ENCODE data around the gene PIGL.

The PIGL gene

GRCh38 chr17:16339402-16339801, 122.4 kb downstream of the PIGL start:
- no peak overlapping the region for H3K27ac ChIP-seq
- peaks cover 0 to 19% (median 10%) of the 10 kb centered on the region in 11 experiments; a peak in 11 of 22 replicates for H3K36me3 ChIP-seq
- H3K9ac ChIP-seq = no peak overlapping the region
- no peaks in the 10 kb centered on the region for H3K9me3 ChIP-seq (replicated peaks in 1 of 11)
- no peak overlapping the region for H3K4me3 ChIP-seq
- H4K20me1 ChIP-seq = no peaks in the 10 kb centered on the region
- H3K4me2 ChIP-seq = no peak overlapping the region
- no peak for TF ChIP-seq Cebpa-rat (IDR thresholded peaks at IDR 0.05)
- no peaks in the 10 kb centered on the region for H3K27me3 ChIP-seq
- no peaks in the 10 kb centered on the region for H3K4me1 ChIP-seq

- no peak for TF ChIP-seq Cebpa-rat (IDR thresholded peaks at IDR 0.05)
- Histone ChIP-seq H3K36me3 (peaks cover 0 to 20% (median 13%) of the 10 kb centered on the region in 11 experiments; a peak in 11 of 22 replicates), H3K9me3 (replicated peaks in 1 of 11) (no peaks in the 10 kb centered on the region), H3K4me1 (no peaks in the 10 kb centered on the region), H4K20me1 (no peaks in the 10 kb centered on the region), H3K27me3 (no peaks in the 10 kb centered on the region), H3K27ac (no peak overlapping the region), H3K4me3 (no peak overlapping the region), H3K9ac (no peak overlapping the region), H3K4me2 (no peak overlapping the region)
These were observed 122.9 kb downstream of the PIGL start for GRCh38 chr17:16339959-16340358.

- no peaks in the 10 kb centered on the region for H3K4me1 ChIP-seq
These were observed 126.0 kb downstream of the PIGL start for GRCh38 chr17:16342979-16343378.

GRCh38 chr17:16343569-16343968, 126.6 kb downstream of the PIGL start:
- Histone ChIP-seq H3K27me3 (no peaks in the 10 kb centered on the region), H3K9me3 (replicated peaks in 1 of 11) (no peaks in the 10 kb centered on the region), H3K27ac (no peak overlapping the region), H3K9ac (no peak overlapping the region), H4K20me1 (no peaks in the 10 kb centered on the region), H3K4me1 (no peaks in the 10 kb centered on the region), H3K4me3 (no peak overlapping the region), H3K4me2 (no peak overlapping the region), H3K36me3 (peaks cover 0 to 27% (median 13%) of the 10 kb centered on the region in 11 experiments; a peak in 12 of 22 replicates)
- no peak for TF ChIP-seq Cebpa-rat (IDR thresholded peaks at IDR 0.05)

More at GRCh38 chr17:16342979-16343378, 126.0 kb downstream of the PIGL start:
- Histone ChIP-seq H3K9me3 (replicated peaks in 1 of 11) (no peaks in the 10 kb centered on the region), H3K9ac (no peak overlapping the region), H3K27ac (no peak overlapping the region), H3K4me3 (no peak overlapping the region), H3K27me3 (no peaks in the 10 kb centered on the region), H4K20me1 (no peaks in the 10 kb centered on the region), H3K4me2 (no peak overlapping the region), H3K36me3 (peaks cover 0 to 21% (median 13%) of the 10 kb centered on the region in 11 experiments; a peak in 11 of 22 replicates)
- no peak for TF ChIP-seq Cebpa-rat (IDR thresholded peaks at IDR 0.05)

- H3K27me3 ChIP-seq = peaks cover 3 to 9% (median 4%) of the 10 kb centered on the region in 11 experiments; a peak in 21 of 22 replicates
- H3K4me2 ChIP-seq = no peak overlapping the region
- H3K27ac ChIP-seq = no peak overlapping the region
- TF ChIP-seq Cebpa-rat (IDR thresholded peaks at IDR 0.05) = no peak
- no peak overlapping the region for H3K9ac ChIP-seq
- H3K4me3 ChIP-seq = no peak overlapping the region
- peaks cover 0 to 7% (median 0%) of the 10 kb centered on the region in 11 experiments; a peak in 1 of 22 replicates for H4K20me1 ChIP-seq
- no peaks in the 10 kb centered on the region for H3K9me3 ChIP-seq (replicated peaks in 1 of 11)
- H3K4me1 ChIP-seq = no peaks in the 10 kb centered on the region
- H3K36me3 ChIP-seq = peaks cover 0 to 31% (median 13%) of the 10 kb centered on the region in 11 experiments; a peak in 13 of 22 replicates
These were observed 128.6 kb downstream of the PIGL start for GRCh38 chr17:16345565-16345964.

- no peak for TF ChIP-seq Cebpa-rat (IDR thresholded peaks at IDR 0.05)
- H4K20me1 ChIP-seq = peaks cover 0 to 8% (median 0%) of the 10 kb centered on the region in 11 experiments; a peak in 2 of 22 replicates
- no peak overlapping the region for H3K4me3 ChIP-seq
- no peak overlapping the region for H3K4me2 ChIP-seq
- H3K9ac ChIP-seq = no peak overlapping the region
- H3K4me1 ChIP-seq = no peaks in the 10 kb centered on the region
- H3K27me3 ChIP-seq = peaks cover 14 to 21% (median 16%) of the 10 kb centered on the region in 11 experiments
- H3K36me3 ChIP-seq = peaks cover 0 to 31% (median 13%) of the 10 kb centered on the region in 11 experiments; a peak in 13 of 22 replicates
- no peaks in the 10 kb centered on the region for H3K9me3 ChIP-seq (replicated peaks in 1 of 11)
- H3K27ac ChIP-seq = no peak overlapping the region
These were observed 129.8 kb downstream of the PIGL start for GRCh38 chr17:16346721-16347271.

- H3K9me3 ChIP-seq (replicated peaks in 1 of 11) = peaks cover 0 to 12% (median 5%) of the 10 kb centered on the region in 11 experiments; a peak in 19 of 22 replicates
- TF ChIP-seq Cebpa-rat (IDR thresholded peaks at IDR 0.05) = no peak
- peaks cover 32 to 39% (median 34%) of the 10 kb centered on the region in 11 experiments for H3K27me3 ChIP-seq
- H3K4me2 ChIP-seq = no peak overlapping the region
- peaks cover 0 to 12% (median 6%) of the 10 kb centered on the region in 10 experiments; a peak in 8 of 20 replicates for H3K4me1 ChIP-seq
- no peak overlapping the region for H3K9ac ChIP-seq
- peaks cover 0 to 20% (median 6%) of the 10 kb centered on the region in 11 experiments; a peak in 6 of 22 replicates for H4K20me1 ChIP-seq
- H3K4me3 ChIP-seq = no peak overlapping the region
- peaks cover 0 to 21% (median 0%) of the 10 kb centered on the region in 11 experiments; a peak in 8 of 22 replicates for H3K36me3 ChIP-seq
- H3K27ac ChIP-seq = no peak overlapping the region
These were observed 131.6 kb downstream of the PIGL start for GRCh38 chr17:16348586-16348985.

GRCh38 chr17:16349431-16349830, 132.4 kb downstream of the PIGL start:
- no peak overlapping the region for H3K27ac ChIP-seq

GRCh38 chr17:16351831-16352230, 134.8 kb downstream of the PIGL start:
- peaks cover 0 to 20% (median 6%) of the 10 kb centered on the region in 11 experiments; a peak in 6 of 22 replicates for H4K20me1 ChIP-seq
- no peak overlapping the region for H3K27ac ChIP-seq
- peak overlapping the region in 5 of 11 experiments; percentile 61 to 79 (median 77); a peak in 6 of 22 replicates for H3K9ac ChIP-seq
- H3K4me2 ChIP-seq = peak overlapping the region in 9 of 11 experiments; percentile 55 to 85 (median 77); a peak in 9 of 22 replicates
- H3K36me3 ChIP-seq = peaks cover 0 to 14% (median 0%) of the 10 kb centered on the region in 11 experiments; a peak in 5 of 22 replicates
- peaks cover 0 to 12% (median 6%) of the 10 kb centered on the region in 10 experiments; a peak in 8 of 20 replicates for H3K4me1 ChIP-seq
- H3K4me3 ChIP-seq = peak overlapping the region in 7 of 10 experiments; percentile 53 to 68 (median 61); a peak in 11 of 20 replicates
- peaks cover 0 to 21% (median 13%) of the 10 kb centered on the region in 11 experiments; a peak in 19 of 22 replicates for H3K9me3 ChIP-seq (replicated peaks in 1 of 11)
- no peak for TF ChIP-seq Cebpa-rat (IDR thresholded peaks at IDR 0.05)
- peaks cover 40 to 62% (median 55%) of the 10 kb centered on the region in 11 experiments for H3K27me3 ChIP-seq

More at GRCh38 chr17:16349431-16349830, 132.4 kb downstream of the PIGL start:
- Histone ChIP-seq H3K4me2 (no peak overlapping the region), H3K4me1 (peaks cover 0 to 12% (median 6%) of the 10 kb centered on the region in 10 experiments; a peak in 8 of 20 replicates), H3K4me3 (no peak overlapping the region), H3K27me3 (peaks cover 40 to 47% (median 42%) of the 10 kb centered on the region in 11 experiments), H3K9me3 (replicated peaks in 1 of 11) (peaks cover 0 to 20% (median 13%) of the 10 kb centered on the region in 11 experiments; a peak in 19 of 22 replicates), H3K9ac (no peak overlapping the region), H3K36me3 (peaks cover 0 to 16% (median 0%) of the 10 kb centered on the region in 11 experiments; a peak in 6 of 22 replicates), H4K20me1 (peaks cover 0 to 20% (median 6%) of the 10 kb centered on the region in 11 experiments; a peak in 6 of 22 replicates)
- TF ChIP-seq Cebpa-rat (IDR thresholded peaks at IDR 0.05) = no peak
